HEK293 (cell line): ENCODE results near the gene ARL8B.

ENCODE experiments used
- CTCF ChIA-PET: fragments of 350-600 bp; formaldehyde crosslinking; extraction: SDS; loops from one replicate; lab custom pipeline; 2021; ENCODE audit warnings: antibody characterized with exemption; lab: Yijun Ruan, JAX
- POLR2A ChIA-PET: fragments of 300-600 bp; formaldehyde crosslinking; extraction: SDS; loops from one replicate; lab custom pipeline; 2020; ENCODE audit warnings: antibody characterized with exemption, inconsistent platforms; lab: Yijun Ruan, JAX
- H3K27ac ChIP-seq: fragments of 200-500 bp; sonication (Bioruptor generic); 2 replicates; pipeline ENCODE4 v1.5.1; 2014; ENCODE audit warnings: low read depth, low read length, control low read depth, inconsistent platforms; ENCODE audit errors: extremely low read depth
- H3K36me3 ChIP-seq, 2 experiments: fragments of 200-500 bp in 1 of 2; sonication (Bioruptor generic) in 1 of 2; 1 replicate in 1 of 2; 2 replicates in 1 of 2; pipeline ENCODE4 v1.5.1; 2014 to 2017; ENCODE audit warnings: inconsistent platforms in 2 of 2, low read length in 2 of 2; ENCODE audit not compliant: control insufficient read depth in 2 of 2, insufficient read depth in 1 of 2
- H3K4me1 ChIP-seq: fragments of 200-500 bp; sonication (Bioruptor generic); 2 replicates; pipeline ENCODE4 v1.5.1; 2014; ENCODE audit warnings: mild to moderate bottlenecking, low read length, inconsistent platforms; ENCODE audit not compliant: control insufficient read depth, insufficient read depth
- H3K4me3 ChIP-seq: 2 replicates; pipeline ENCODE4 v1.5.1; 2011; ENCODE audit warnings: low read depth, mild to moderate bottlenecking, control low read depth, low read length, moderate library complexity
- H3K9me3 ChIP-seq: fragments of 200-500 bp; sonication (Bioruptor generic); 2 replicates; pipeline ENCODE4 v1.5.1; 2014; ENCODE audit warnings: low read depth, low read length, inconsistent platforms; ENCODE audit not compliant: control insufficient read depth, insufficient read depth
- BCL11A ChIP-seq: fragments of 450-650 bp; formaldehyde crosslinking; IDR thresholded peaks from 2 replicates; pipeline ENCODE4 v1.5.1; 2016; ENCODE audit warnings: low read depth, missing biosample characterization, missing genetic modification characterization
- GLI2 ChIP-seq: fragments of 450-650 bp; formaldehyde crosslinking; IDR thresholded peaks from 2 replicates; pipeline ENCODE4; 2017; ENCODE audit warnings: missing biosample characterization, missing genetic modification characterization, low read depth, borderline replicate concordance
- KLF7 ChIP-seq: fragments of 450-650 bp; formaldehyde crosslinking; IDR thresholded peaks from 2 replicates; pipeline ENCODE4 v1.5.1; 2016; ENCODE audit warnings: missing biosample characterization, missing genetic modification characterization, borderline replicate concordance
- KLF9 ChIP-seq: fragments of 450-650 bp; formaldehyde crosslinking; IDR thresholded peaks from 2 replicates; pipeline ENCODE4 v1.5.1; 2016; ENCODE audit warnings: missing biosample characterization, missing genetic modification characterization, low read depth
- OSR2 ChIP-seq: fragments of 450-650 bp; formaldehyde crosslinking; IDR thresholded peaks from 2 replicates; pipeline ENCODE4 v1.5.1; 2016; ENCODE audit warnings: missing biosample characterization, missing genetic modification characterization
- PBX3 ChIP-seq: sonication (generic); formaldehyde crosslinking; IDR thresholded peaks from 2 replicates; pipeline ENCODE4 v1.8.1; 2022; ENCODE audit warnings: mild to moderate bottlenecking, moderate library complexity, missing genetic modification reagents
- SALL2 ChIP-seq: fragments of 450-650 bp; formaldehyde crosslinking; IDR thresholded peaks from 2 replicates; pipeline ENCODE4 v1.5.0; 2017; ENCODE audit warnings: missing biosample characterization, mild to moderate bottlenecking, missing genetic modification characterization, borderline replicate concordance
- SCRT1 ChIP-seq: fragments of 450-650 bp; formaldehyde crosslinking; IDR thresholded peaks from 2 replicates; pipeline ENCODE4 v1.5.1; 2016; ENCODE audit warnings: missing biosample characterization, missing genetic modification characterization, borderline replicate concordance
- ZBTB10 ChIP-seq: fragments of 450-650 bp; formaldehyde crosslinking; IDR thresholded peaks from 2 replicates; pipeline ENCODE4 v1.5.1; 2016; ENCODE audit warnings: missing biosample characterization, missing genetic modification characterization
- ZBTB11 ChIP-seq: fragments of 450-650 bp; formaldehyde crosslinking; conservative IDR thresholded peaks from 2 replicates; pipeline ENCODE4 v1.5.1; 2016; ENCODE audit warnings: low read depth, missing biosample characterization, missing genetic modification characterization
- ZBTB48 ChIP-seq: fragments of 450-650 bp; formaldehyde crosslinking; IDR thresholded peaks from 2 replicates; pipeline ENCODE4 v1.5.1; 2016; ENCODE audit warnings: missing biosample characterization, missing genetic modification characterization
- ZNF19 ChIP-seq: fragments of 450-650 bp; formaldehyde crosslinking; IDR thresholded peaks from 2 replicates; pipeline ENCODE4; 2016; ENCODE audit warnings: missing biosample characterization, missing genetic modification characterization, low read depth
- ZNF23 ChIP-seq: fragments of 450-650 bp; formaldehyde crosslinking; IDR thresholded peaks from 2 replicates; pipeline ENCODE4 v1.5.1; 2016; ENCODE audit warnings: missing biosample characterization, missing genetic modification characterization, borderline replicate concordance
- ZNF239 ChIP-seq: fragments of 450-650 bp; formaldehyde crosslinking; IDR thresholded peaks from 2 replicates; pipeline ENCODE4 v1.5.1; 2016; ENCODE audit warnings: missing biosample characterization, missing genetic modification characterization
- ZNF335 ChIP-seq: fragments of 450-650 bp; formaldehyde crosslinking; conservative IDR thresholded peaks from 2 replicates; pipeline ENCODE4 v1.5.1; 2016; ENCODE audit warnings: missing biosample characterization, missing genetic modification characterization
- ZNF423 ChIP-seq: fragments of 450-650 bp; formaldehyde crosslinking; IDR thresholded peaks from 2 replicates; pipeline ENCODE4 v1.5.1; 2016; ENCODE audit warnings: missing biosample characterization, missing genetic modification characterization
- ZNF426 ChIP-seq: fragments of 450-650 bp; formaldehyde crosslinking; IDR thresholded peaks from 2 replicates; pipeline ENCODE4 v1.5.1; 2017; ENCODE audit warnings: missing biosample characterization, missing genetic modification characterization, mild to moderate bottlenecking, inconsistent platforms, moderate library complexity
- ZNF548 ChIP-seq: fragments of 450-650 bp; formaldehyde crosslinking; IDR thresholded peaks from 2 replicates; pipeline ENCODE4 v1.5.1; 2016; ENCODE audit warnings: missing biosample characterization, missing genetic modification characterization
- ZNF561 ChIP-seq: fragments of 450-650 bp; IDR thresholded peaks from 2 replicates; pipeline ENCODE4 v1.5.1; 2018; ENCODE audit warnings: missing biosample characterization, missing genetic modification characterization, borderline replicate concordance
- ZNF600 ChIP-seq: fragments of 450-650 bp; formaldehyde crosslinking; IDR thresholded peaks from 2 replicates; pipeline ENCODE4 v1.5.1; 2016; ENCODE audit warnings: missing biosample characterization, missing genetic modification characterization
- ZNF621 ChIP-seq: fragments of 450-650 bp; formaldehyde crosslinking; IDR thresholded peaks from 2 replicates; pipeline ENCODE4 v1.5.1; 2017; ENCODE audit warnings: missing biosample characterization, missing genetic modification characterization
- ZNF629 ChIP-seq: fragments of 450-650 bp; formaldehyde crosslinking; IDR thresholded peaks from 2 replicates; pipeline ENCODE4 v1.5.1; 2017; ENCODE audit warnings: missing biosample characterization, missing genetic modification characterization
- ZNF747 ChIP-seq: fragments of 450-650 bp; formaldehyde crosslinking; IDR thresholded peaks from 2 replicates; pipeline ENCODE4 v1.5.1; 2016; ENCODE audit warnings: missing biosample characterization, missing genetic modification characterization
- ZNF768 ChIP-seq: fragments of 450-650 bp; formaldehyde crosslinking; IDR thresholded peaks from 2 replicates; pipeline ENCODE4 v1.5.1; 2018; ENCODE audit warnings: missing biosample characterization, mild to moderate bottlenecking, missing genetic modification characterization
- ZSCAN23 ChIP-seq: fragments of 450-650 bp; formaldehyde crosslinking; IDR thresholded peaks from 2 replicates; pipeline ENCODE4 v1.5.1; 2016; ENCODE audit warnings: missing biosample characterization, missing genetic modification characterization

Gene ARL8B

GRCh38 chr3:5160940-5161858 is 39.1 kb downstream of the ARL8B start (continued):
- TF ChIP-seq OSR2 (tag by site-specific recombination) (peak; percentile 6; the same call in 1 of the 2 replicates), ZNF768 (tag by site-specific recombination) (0 out of 2 replicates have a peak, but pooled peaks have one; percentile 29), ZNF629 (tag by site-specific recombination) (0 out of 2 replicates have a peak, but pooled peaks have one; percentile 27)

- Histone ChIP-seq H3K9me3 (no peaks in the 10 kb centered on the region), H3K4me3 (no peak overlapping the region), H3K27ac (no peak overlapping the region), H3K36me3 (no peaks in the 10 kb centered on the region), H3K4me1 (peaks cover 24% of the 10 kb centered on the region)
- ChIA-PET CTCF (interaction anchor here (0.7 kb wide), 1 partner anchor 11 kb away, joined by 3 read pairs; no protein-coding TSS in a partner anchor), POLR2A (no interaction called here)
- TF ChIP-seq SCRT1 (tag by site-specific recombination) (no peak), ZNF19 (tag by site-specific recombination) (no peak), ZNF426 (tag by site-specific recombination) (no peak), ZBTB11 (no peak), ZBTB10 (tag by site-specific recombination) (no peak), ZNF621 (tag by site-specific recombination) (no peak), ZBTB48 (tag by site-specific recombination) (no peak), BCL11A (tag by site-specific recombination) (no peak)
Measured at GRCh38 chr3:5162102-5162501, 40.0 kb downstream of the ARL8B start.

GRCh38 chr3:5165698-5166097 is 43.6 kb downstream of the ARL8B start:
- ChIA-PET POLR2A (no interaction called here), CTCF (interaction anchor here (0.6 kb wide), 1 partner anchor 565 kb away, joined by 4 read pairs; no protein-coding TSS in a partner anchor)
- no peaks in the 10 kb centered on the region for H3K9me3 ChIP-seq
- peaks cover 1 to 3% of the 10 kb centered on the region in 2 experiments; a peak in 2 of 3 replicates for H3K36me3 ChIP-seq
- H3K4me1 ChIP-seq, result peaks cover 27% of the 10 kb centered on the region
- no peak overlapping the region for H3K27ac ChIP-seq
- no peak overlapping the region for H3K4me3 ChIP-seq
- TF ChIP-seq KLF9 (tag by site-specific recombination), result no peak
- TF ChIP-seq ZNF23 (tag by site-specific recombination), result no peak
- TF ChIP-seq ZNF747 (tag by site-specific recombination), result no peak
- no peak for TF ChIP-seq ZNF621 (tag by site-specific recombination)
- TF ChIP-seq ZNF548, result no peak
- no peak for TF ChIP-seq KLF7 (tag by site-specific recombination)
- no peak for TF ChIP-seq ZNF239 (tag by site-specific recombination)
- TF ChIP-seq ZNF600 (tag by site-specific recombination), result no peak
- no peak for TF ChIP-seq GLI2
- TF ChIP-seq OSR2 (tag by site-specific recombination), result no peak
- TF ChIP-seq ZSCAN23 (tag by site-specific recombination), result no peak
- TF ChIP-seq ZNF423 (tag by site-specific recombination), result no peak
- TF ChIP-seq PBX3 (CRISPR knock-in tag), result no peak
- no peak for TF ChIP-seq ZNF335
- no peak for TF ChIP-seq SALL2 (tag by site-specific recombination)
- no peak for TF ChIP-seq ZNF561
